HCT116 (cell line): ENCODE results near the gene CLEC10A. TPM values are rescaled to one million over a fixed set of nuclear protein-coding genes. Genes with fewer than 3 reads are reported as not detected.

ENCODE experiments used
- ATAC-seq: fragments of 200-7000 bp; cut with Tn5 transposase; 2 replicates; pipeline ENCODE4 v1.9.1; 2020; ENCODE audit warnings: mild to moderate bottlenecking, moderate library complexity
- BruUV-seq: library from RNA; stranded (reverse); fragments of 400-500 nt; replicated peaks from 2 replicates; lab custom pipeline; 2021; lab: Mats Ljungman, UMichigan
- CTCF ChIA-PET: fragments of 300-600 bp; sonication (Branson Sonifier 250); formaldehyde crosslinking; loops from one replicate; lab custom pipeline; 2021; ENCODE audit warnings: antibody characterized with exemption; lab: Charles Lee
- POLR2A ChIA-PET: fragments of 300-600, 350-600 bp; sonication (Branson Sonifier 250); formaldehyde crosslinking; loops from one replicate; lab custom pipeline; 2021; ENCODE audit warnings: antibody characterized with exemption; lab: Charles Lee
- RAD21 ChIA-PET, 2 experiments: fragments of 300-600 bp; sonication (Branson Sonifier 250); formaldehyde crosslinking; loops; one replicate each; lab custom pipeline; 2023; ENCODE audit warnings: low total read pairs in 2 of 2; ENCODE audit not compliant: uncharacterized antibody in 2 of 2, unreplicated experiment in 2 of 2, low non-redundant PET in 1 of 2; lab: Charles Lee
- DNase-seq: peaks from one replicate; pipeline ENCODE4 v3.0.0-alpha.2; 2010; ENCODE audit warnings: low read depth, low spot score
- H2AFZ ChIP-seq: fragments of 200-600 bp; shearing (Covaris generic), sonication (generic); 2 replicates; pipeline ENCODE4 v1.6.1; 2017; ENCODE audit warnings: low read depth, mixed run types, mixed read lengths, antibody characterized with exemption, low read length; ENCODE audit not compliant: poor library complexity, severe bottlenecking
- H3K27ac ChIP-seq: 2 replicates; pipeline ENCODE4 v1.5.1; 2012; ENCODE audit warnings: low read depth, low read length
- H3K27me3 ChIP-seq: fragments of 200-600 bp; sonication (generic); 2 replicates; pipeline ENCODE4 v1.6.1; 2016; ENCODE audit warnings: mixed run types, low read length, mixed read lengths; ENCODE audit not compliant: insufficient read depth
- H3K36me3 ChIP-seq, 2 experiments: fragments of 200-500 bp in 1 of 2; fragments of 200-600 bp in 1 of 2; sonication (Bioruptor generic) in 1 of 2; sonication (generic) in 1 of 2; 2 replicates each; pipeline versions ENCODE4 v1.5.1 to v1.6.1; 2014 to 2016; ENCODE audit warnings: low read length in 2 of 2, inconsistent platforms in 1 of 2, mixed read lengths in 1 of 2, mixed run types in 1 of 2; ENCODE audit not compliant: insufficient read depth in 2 of 2, control insufficient read depth in 1 of 2
- H3K4me1 ChIP-seq, 2 experiments: fragments of 200-600 bp in 1 of 2; sonication (generic) in 1 of 2; 2 replicates each; pipeline versions ENCODE4 v1.5.1 to v1.6.1; 2012 to 2017; ENCODE audit warnings: low read length in 2 of 2, inconsistent platforms in 1 of 2, mild to moderate bottlenecking in 1 of 2, mixed read lengths in 1 of 2, mixed run types in 1 of 2, moderate library complexity in 1 of 2; ENCODE audit not compliant: insufficient read depth in 2 of 2, control insufficient read depth in 1 of 2
- H3K4me2 ChIP-seq: fragments of 200-600 bp; sonication (generic); 2 replicates; pipeline ENCODE4 v1.6.1; 2017; ENCODE audit warnings: mixed run types, low read length, mixed read lengths
- H3K4me3 ChIP-seq, 2 experiments: fragments of 200-600 bp in 1 of 2; sonication (generic) in 1 of 2; replicated peaks in 1 of 2; 2 replicates each; pipeline ENCODE4 v1.5.1; 2011 to 2016; ENCODE audit warnings: low read length in 2 of 2, control low read depth in 1 of 2, low read depth in 1 of 2, mild to moderate bottlenecking in 1 of 2, mixed read lengths in 1 of 2, mixed run types in 1 of 2
- H3K79me2 ChIP-seq: fragments of 200-600 bp; sonication (generic); 2 replicates; pipeline ENCODE4 v1.6.1; 2017; ENCODE audit warnings: mild to moderate bottlenecking, mixed run types, low read length, moderate library complexity, mixed read lengths; ENCODE audit not compliant: insufficient read depth
- H3K9ac ChIP-seq: fragments of 200-600 bp; sonication (generic); 2 replicates; pipeline ENCODE4 v1.6.1; 2016; ENCODE audit warnings: low read length, mixed read lengths
- H3K9me2 ChIP-seq: fragments of 200-600 bp; sonication (generic), shearing (Covaris generic); 2 replicates; pipeline ENCODE4 v1.6.1; 2017; ENCODE audit warnings: mixed run types, mild to moderate bottlenecking, moderate library complexity; ENCODE audit not compliant: insufficient read depth
- H3K9me3 ChIP-seq, 2 experiments: fragments of 200-500 bp in 1 of 2; fragments of 200-600 bp in 1 of 2; sonication (Bioruptor generic) in 1 of 2; sonication (generic) in 1 of 2; 2 replicates each; pipeline ENCODE4 v1.6.1; 2014 to 2017; ENCODE audit warnings: low read length in 2 of 2, mixed read lengths in 2 of 2, inconsistent platforms in 1 of 2, low read depth in 1 of 2, mild to moderate bottlenecking in 1 of 2, mixed run types in 1 of 2, moderate library complexity in 1 of 2; ENCODE audit not compliant: control insufficient read depth in 1 of 2, insufficient read depth in 1 of 2
- H4K20me1 ChIP-seq: fragments of 200-600 bp; sonication (generic), shearing (Covaris generic); 2 replicates; pipeline ENCODE4 v1.6.1; 2017; ENCODE audit warnings: mixed run types, mild to moderate bottlenecking, moderate library complexity; ENCODE audit not compliant: insufficient read depth
- CBX3 ChIP-seq: IDR thresholded peaks from 2 replicates; pipeline ENCODE4 v1.6.1; 2012; ENCODE audit warnings: low read depth
- CEBPB ChIP-seq: IDR thresholded peaks from 2 replicates; pipeline ENCODE4 v1.6.1; 2012; ENCODE audit warnings: low read depth
- EGR1 ChIP-seq: IDR thresholded peaks from 2 replicates; pipeline ENCODE4 v1.6.1; 2012; ENCODE audit warnings: low read depth
- ELF1 ChIP-seq: IDR thresholded peaks from 2 replicates; pipeline ENCODE4 v1.6.1; 2012; ENCODE audit warnings: low read depth, borderline replicate concordance
- EZH2 ChIP-seq: fragments of 200-600 bp; sonication (generic); IDR thresholded peaks from 2 replicates; pipeline ENCODE4 v1.6.1; 2017; ENCODE audit warnings: antibody characterized with exemption, mixed run types
- EZH2phosphoT487 ChIP-seq: fragments of 200-600 bp; IDR thresholded peaks from 2 replicates; pipeline ENCODE4 v1.6.1; 2018; ENCODE audit warnings: antibody characterized with exemption, borderline replicate concordance
- FOSL1 ChIP-seq: IDR thresholded peaks from 2 replicates; pipeline ENCODE4 v1.6.1; 2012; ENCODE audit warnings: low read depth
- JUND ChIP-seq: IDR thresholded peaks from 2 replicates; pipeline ENCODE4 v1.6.1; 2012
- POLR2A ChIP-seq: IDR thresholded peaks from 2 replicates; pipeline ENCODE4 v1.7.0; 2011; ENCODE audit warnings: borderline replicate concordance; ENCODE audit not compliant: insufficient read depth, insufficient read length; ENCODE audit errors: extremely low read depth
- POLR2AphosphoS5 ChIP-seq: IDR thresholded peaks from 2 replicates; pipeline ENCODE4 v1.6.1; 2011; ENCODE audit warnings: mild to moderate bottlenecking, low read depth, low read length, moderate library complexity
- RAD21 ChIP-seq: IDR thresholded peaks from 2 replicates; pipeline ENCODE4 v1.6.1; 2012; ENCODE audit warnings: low read depth, mild to moderate bottlenecking
- SIN3A ChIP-seq: IDR thresholded peaks from 2 replicates; pipeline ENCODE4 v1.6.1; 2012; ENCODE audit warnings: low read depth
- SP1 ChIP-seq: IDR thresholded peaks from 2 replicates; pipeline ENCODE4 v1.6.1; 2012; ENCODE audit warnings: low read depth
- SRF ChIP-seq: IDR thresholded peaks from 2 replicates; pipeline ENCODE4 v1.6.1; 2012; ENCODE audit warnings: low read depth
- TCF7L2 ChIP-seq: IDR thresholded peaks from 2 replicates; pipeline ENCODE4 v1.7.0; 2011; ENCODE audit warnings: borderline replicate concordance, inconsistent platforms; ENCODE audit not compliant: insufficient read depth, insufficient read length; ENCODE audit errors: extremely low read depth
- YY1 ChIP-seq: IDR thresholded peaks from 2 replicates; pipeline ENCODE4 v1.6.1; 2011; ENCODE audit warnings: low read length, low read depth, moderate library complexity, mild to moderate bottlenecking; ENCODE audit not compliant: insufficient replicate concordance; ENCODE audit errors: extremely low read depth
- ZFX ChIP-seq: fragments of 450-650 bp; IDR thresholded peaks from 2 replicates; pipeline ENCODE4 v1.6.1; 2017
- ZNF274 ChIP-seq: fragments of 200-500 bp; sonication (Bioruptor generic); IDR thresholded peaks from 2 replicates; pipeline ENCODE4 v1.6.1; 2014; ENCODE audit warnings: mild to moderate bottlenecking, low read depth, low read length, inconsistent platforms
- intact Hi-C: fragments of 100-400 bp; cut with micrococcal nuclease; formaldehyde crosslinking; loops from 2 replicates; pipeline ENCODE4 v1.10.0; 2022
- total RNA-seq: library from RNA; stranded (reverse); gene quantifications from one replicate; pipeline ENCODE4 v1.2.1, GENCODE V29; 2021; ENCODE audit not compliant: unreplicated experiment
- TF ChIP-seq, protein P1 (sequence below): IDR thresholded peaks from 2 replicates; pipeline ENCODE4 v1.6.1; 2012; ENCODE audit warnings: low read depth
- TF ChIP-seq, protein P2 (sequence below): IDR thresholded peaks from 2 replicates; pipeline ENCODE4 v1.6.1; 2012
- TF ChIP-seq, protein P3 (sequence below): IDR thresholded peaks from 2 replicates; pipeline ENCODE4 v1.6.1; 2011; ENCODE audit warnings: mild to moderate bottlenecking, low read length, moderate library complexity; ENCODE audit not compliant: insufficient replicate concordance; ENCODE audit errors: extremely low read depth
- TF ChIP-seq, protein P4 (sequence below): IDR thresholded peaks from 2 replicates; pipeline ENCODE4 v1.6.1; 2012

CLEC10A gene
- total RNA-seq, 1 experiment from 2014 or later = not detected

DNA sequence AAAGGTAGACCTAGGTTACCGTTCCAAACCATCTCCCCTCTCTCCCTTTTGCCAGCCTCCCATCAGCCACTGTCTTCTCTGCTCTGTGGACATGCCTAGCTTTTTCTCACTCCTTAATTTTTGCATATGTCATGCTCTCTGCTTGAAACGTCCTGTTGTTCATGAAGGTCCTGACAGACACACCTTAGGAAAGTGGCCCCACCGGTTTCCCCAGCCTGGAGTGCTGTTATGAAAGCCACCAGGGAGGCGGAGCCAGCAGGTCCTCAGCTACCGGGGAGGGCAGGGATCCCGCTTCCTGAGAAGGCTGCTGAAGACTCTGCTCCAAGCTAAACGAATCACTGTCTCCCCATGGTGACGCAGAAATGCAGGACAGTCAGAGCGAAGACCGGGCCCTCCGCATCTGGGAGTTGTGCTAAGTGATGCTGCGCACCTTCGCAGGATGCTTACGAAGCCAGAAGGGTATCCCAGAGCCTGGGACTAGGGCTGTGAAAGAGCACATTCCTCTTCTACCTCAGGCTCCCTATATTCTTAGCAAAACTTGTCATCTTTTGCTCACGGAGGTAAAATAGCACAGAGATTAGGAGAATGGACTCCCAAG is 33.8 kb downstream of the CLEC10A start:
- intact Hi-C loops = loop anchor here (1.0 to 5.0 kb wide), 6 partner anchors 90 to 641 kb away; partner anchors contain the start of genes KCTD11, TP53 and WRAP53
- peak overlapping the region; percentile 49 to 65 for H3K4me3 ChIP-seq
- H3K27ac ChIP-seq = peak overlapping the region; percentile 46
- peak; percentile 71 for DNase-seq
- H3K36me3 ChIP-seq = no peaks in the 10 kb centered on the region
- H3K9ac ChIP-seq = peak overlapping the region; percentile 48
- H3K4me1 ChIP-seq = peaks cover 31 to 48% of the 10 kb centered on the region in 2 experiments
- no peaks in the 10 kb centered on the region for H3K79me2 ChIP-seq
- CTCF ChIA-PET = interaction anchor here (0.5 to 5.4 kb wide), 29 partner anchors 8 to 1011 kb away, joined by 3 to 53 read pairs (median 5); partner anchors contain the start of genes ASGR1, CTDNEP1, NEURL4 and SLC16A13
- RAD21 ChIA-PET = interaction anchor here (0.5 to 2.3 kb wide), 15 partner anchors 10 to 354 kb away, joined by 3 to 16 read pairs (median 4); no protein-coding TSS in a partner anchor
- POLR2A ChIA-PET = interaction anchor here (1.0 to 2.1 kb wide), 8 partner anchors 9 to 177 kb away, joined by 3 to 9 read pairs (median 6); partner anchors contain the start of gene SLC16A13
- H3K27me3 ChIP-seq = no peaks in the 10 kb centered on the region
- peak overlapping the region; percentile 95 for H3K4me2 ChIP-seq
- H2AFZ ChIP-seq = peak overlapping the region; percentile 97
- H3K9me3 ChIP-seq = no peaks in the 10 kb centered on the region
- peak; percentile 82 for ATAC-seq
- no peaks in the 10 kb centered on the region for H3K9me2 ChIP-seq
- no TSS peak for BruUV-seq
- no peaks in the 10 kb centered on the region for H4K20me1 ChIP-seq
- TF ChIP-seq, protein P1, sequence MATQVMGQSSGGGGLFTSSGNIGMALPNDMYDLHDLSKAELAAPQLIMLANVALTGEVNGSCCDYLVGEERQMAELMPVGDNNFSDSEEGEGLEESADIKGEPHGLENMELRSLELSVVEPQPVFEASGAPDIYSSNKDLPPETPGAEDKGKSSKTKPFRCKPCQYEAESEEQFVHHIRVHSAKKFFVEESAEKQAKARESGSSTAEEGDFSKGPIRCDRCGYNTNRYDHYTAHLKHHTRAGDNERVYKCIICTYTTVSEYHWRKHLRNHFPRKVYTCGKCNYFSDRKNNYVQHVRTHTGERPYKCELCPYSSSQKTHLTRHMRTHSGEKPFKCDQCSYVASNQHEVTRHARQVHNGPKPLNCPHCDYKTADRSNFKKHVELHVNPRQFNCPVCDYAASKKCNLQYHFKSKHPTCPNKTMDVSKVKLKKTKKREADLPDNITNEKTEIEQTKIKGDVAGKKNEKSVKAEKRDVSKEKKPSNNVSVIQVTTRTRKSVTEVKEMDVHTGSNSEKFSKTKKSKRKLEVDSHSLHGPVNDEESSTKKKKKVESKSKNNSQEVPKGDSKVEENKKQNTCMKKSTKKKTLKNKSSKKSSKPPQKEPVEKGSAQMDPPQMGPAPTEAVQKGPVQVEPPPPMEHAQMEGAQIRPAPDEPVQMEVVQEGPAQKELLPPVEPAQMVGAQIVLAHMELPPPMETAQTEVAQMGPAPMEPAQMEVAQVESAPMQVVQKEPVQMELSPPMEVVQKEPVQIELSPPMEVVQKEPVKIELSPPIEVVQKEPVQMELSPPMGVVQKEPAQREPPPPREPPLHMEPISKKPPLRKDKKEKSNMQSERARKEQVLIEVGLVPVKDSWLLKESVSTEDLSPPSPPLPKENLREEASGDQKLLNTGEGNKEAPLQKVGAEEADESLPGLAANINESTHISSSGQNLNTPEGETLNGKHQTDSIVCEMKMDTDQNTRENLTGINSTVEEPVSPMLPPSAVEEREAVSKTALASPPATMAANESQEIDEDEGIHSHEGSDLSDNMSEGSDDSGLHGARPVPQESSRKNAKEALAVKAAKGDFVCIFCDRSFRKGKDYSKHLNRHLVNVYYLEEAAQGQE = no peak
- TF ChIP-seq CBX3 (no peak), RAD21 (no peak), EZH2 (no peak), TCF7L2 (no peak), ELF1 (no peak), ZFX (no peak), CEBPB (peak; percentile 53; the same call in 1 of the 2 replicates), SIN3A (no peak; the same call in 1 of the 2 replicates), ZNF274 (no peak), SP1 (peak; percentile 52; the same call in 1 of the 2 replicates), SRF (no peak), FOSL1 (no peak), POLR2AphosphoS5 (peak; percentile 42; the same call in 1 of the 2 replicates), EZH2phosphoT487 (no peak), YY1 (peak; percentile 38), EGR1 (no peak), POLR2A (no peak), JUND (no peak)
- TF ChIP-seq, protein P2, sequence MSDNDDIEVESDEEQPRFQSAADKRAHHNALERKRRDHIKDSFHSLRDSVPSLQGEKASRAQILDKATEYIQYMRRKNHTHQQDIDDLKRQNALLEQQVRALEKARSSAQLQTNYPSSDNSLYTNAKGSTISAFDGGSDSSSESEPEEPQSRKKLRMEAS = peak; percentile 48; the same call in 1 of the 2 replicates
- TF ChIP-seq, protein P3, sequence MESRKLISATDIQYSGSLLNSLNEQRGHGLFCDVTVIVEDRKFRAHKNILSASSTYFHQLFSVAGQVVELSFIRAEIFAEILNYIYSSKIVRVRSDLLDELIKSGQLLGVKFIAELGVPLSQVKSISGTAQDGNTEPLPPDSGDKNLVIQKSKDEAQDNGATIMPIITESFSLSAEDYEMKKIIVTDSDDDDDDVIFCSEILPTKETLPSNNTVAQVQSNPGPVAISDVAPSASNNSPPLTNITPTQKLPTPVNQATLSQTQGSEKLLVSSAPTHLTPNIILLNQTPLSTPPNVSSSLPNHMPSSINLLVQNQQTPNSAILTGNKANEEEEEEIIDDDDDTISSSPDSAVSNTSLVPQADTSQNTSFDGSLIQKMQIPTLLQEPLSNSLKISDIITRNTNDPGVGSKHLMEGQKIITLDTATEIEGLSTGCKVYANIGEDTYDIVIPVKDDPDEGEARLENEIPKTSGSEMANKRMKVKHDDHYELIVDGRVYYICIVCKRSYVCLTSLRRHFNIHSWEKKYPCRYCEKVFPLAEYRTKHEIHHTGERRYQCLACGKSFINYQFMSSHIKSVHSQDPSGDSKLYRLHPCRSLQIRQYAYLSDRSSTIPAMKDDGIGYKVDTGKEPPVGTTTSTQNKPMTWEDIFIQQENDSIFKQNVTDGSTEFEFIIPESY = no peak
- TF ChIP-seq, protein P4, sequence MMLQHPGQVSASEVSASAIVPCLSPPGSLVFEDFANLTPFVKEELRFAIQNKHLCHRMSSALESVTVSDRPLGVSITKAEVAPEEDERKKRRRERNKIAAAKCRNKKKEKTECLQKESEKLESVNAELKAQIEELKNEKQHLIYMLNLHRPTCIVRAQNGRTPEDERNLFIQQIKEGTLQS = no peak
